Measurements from ENCODE around the gene TRPM1.

The TRPM1 gene

GRCh38 chr15:31051496-31052080 lies 49.9 kb downstream of the TRPM1 start:
- Histone ChIP-seq H3K4me1 (ENCODE audit: low read length) (peaks cover 30% of the 10 kb centered on the region), H3K4me3 (ENCODE audit: low read length) (no peak overlapping the region), H3K27ac (ENCODE audit: low read length) (no peak overlapping the region), H2AFZ (ENCODE audit: low read length) (no peak overlapping the region), H3K9me2 (replicated peaks; ENCODE audit: insufficient read depth, low read length) (no peaks in the 10 kb centered on the region), H3K27me3 (replicated peaks; ENCODE audit: insufficient read depth, low read length) (no peaks in the 10 kb centered on the region), H3K79me2 (ENCODE audit: low read length) (no peaks in the 10 kb centered on the region), H3K36me3 (replicated peaks; ENCODE audit: insufficient read depth, low read length) (no peaks in the 10 kb centered on the region), H3F3A (ENCODE audit: insufficient read depth, low read length) (peaks cover 8% of the 10 kb centered on the region), H3K9me3 (replicated peaks; ENCODE audit: insufficient read depth, low read length) (no peaks in the 10 kb centered on the region), H3K9ac (ENCODE audit: low read length) (no peak overlapping the region), H4K20me1 (ENCODE audit: insufficient read depth, low read length) (no peaks in the 10 kb centered on the region), H3K4me2 (ENCODE audit: low read depth, low read length) (no peak overlapping the region)
- no peak for TF ChIP-seq CTCF (IDR thresholded peaks at IDR 0.05; ENCODE audit: low read length)
- no peak for TF ChIP-seq EZH2 (optimal IDR thresholded peaks at IDR 0.05; ENCODE audit: low read depth, low read length)
- no peak for TF ChIP-seq EZH2phosphoT487 (IDR thresholded peaks at IDR 0.05; ENCODE audit: low read length)
- DNase-seq, result no peak

GRCh38 chr15:31050953-31051352 lies 50.6 kb downstream of the TRPM1 start:
- peaks cover 8% of the 10 kb centered on the region for H3F3A ChIP-seq (ENCODE audit: insufficient read depth, low read length)
- no peak for DNase-seq
- H3K36me3 ChIP-seq (replicated peaks; ENCODE audit: insufficient read depth, low read length), result no peaks in the 10 kb centered on the region
- H2AFZ ChIP-seq (ENCODE audit: low read length), result no peak overlapping the region
- no peak overlapping the region for H3K27ac ChIP-seq (ENCODE audit: low read length)
- H3K9ac ChIP-seq (ENCODE audit: low read length), result no peak overlapping the region
- H3K4me1 ChIP-seq (ENCODE audit: low read length), result peaks cover 36% of the 10 kb centered on the region
- H3K79me2 ChIP-seq (ENCODE audit: low read length), result no peaks in the 10 kb centered on the region
- H3K9me3 ChIP-seq (replicated peaks; ENCODE audit: insufficient read depth, low read length), result no peaks in the 10 kb centered on the region
- H4K20me1 ChIP-seq (ENCODE audit: insufficient read depth, low read length), result no peaks in the 10 kb centered on the region
- TF ChIP-seq CTCF (IDR thresholded peaks at IDR 0.05; ENCODE audit: low read length) (no peak), EZH2 (optimal IDR thresholded peaks at IDR 0.05; ENCODE audit: low read depth, low read length) (no peak), EZH2phosphoT487 (IDR thresholded peaks at IDR 0.05; ENCODE audit: low read length) (no peak)
- no peaks in the 10 kb centered on the region for H3K27me3 ChIP-seq (replicated peaks; ENCODE audit: insufficient read depth, low read length)
- H3K4me3 ChIP-seq (ENCODE audit: low read length), result no peak overlapping the region
- no peaks in the 10 kb centered on the region for H3K9me2 ChIP-seq (replicated peaks; ENCODE audit: insufficient read depth, low read length)
- no peak overlapping the region for H3K4me2 ChIP-seq (ENCODE audit: low read depth, low read length)

GRCh38 chr15:31049682-31050615 lies 51.6 kb downstream of the TRPM1 start:
- no peak overlapping the region for H3K4me2 ChIP-seq (ENCODE audit: low read depth, low read length)
- no peak overlapping the region for H3K4me3 ChIP-seq (ENCODE audit: low read length)
- H3K79me2 ChIP-seq (ENCODE audit: low read length), result no peaks in the 10 kb centered on the region
- no peaks in the 10 kb centered on the region for H3K9me3 ChIP-seq (replicated peaks; ENCODE audit: insufficient read depth, low read length)
- H3K9me2 ChIP-seq (replicated peaks; ENCODE audit: insufficient read depth, low read length), result no peaks in the 10 kb centered on the region
- H2AFZ ChIP-seq (ENCODE audit: low read length), result no peak overlapping the region
- no peak overlapping the region for H3K9ac ChIP-seq (ENCODE audit: low read length)
- peaks cover 8% of the 10 kb centered on the region; the same call in 1 of the 2 replicates for H3F3A ChIP-seq (ENCODE audit: insufficient read depth, low read length)
- no peaks in the 10 kb centered on the region for H3K27me3 ChIP-seq (replicated peaks; ENCODE audit: insufficient read depth, low read length)
- H3K4me1 ChIP-seq (ENCODE audit: low read length), result peaks cover 40% of the 10 kb centered on the region
- no peak for DNase-seq
- no peak for TF ChIP-seq EZH2 (optimal IDR thresholded peaks at IDR 0.05; ENCODE audit: low read depth, low read length)
- no peak for TF ChIP-seq EZH2phosphoT487 (IDR thresholded peaks at IDR 0.05; ENCODE audit: low read length)
- TF ChIP-seq CTCF (IDR thresholded peaks at IDR 0.05; ENCODE audit: low read length), result no peak
- no peaks in the 10 kb centered on the region for H4K20me1 ChIP-seq (ENCODE audit: insufficient read depth, low read length)
- H3K36me3 ChIP-seq (replicated peaks; ENCODE audit: insufficient read depth, low read length), result no peaks in the 10 kb centered on the region
- H3K27ac ChIP-seq (ENCODE audit: low read length), result no peak overlapping the region
